Measurements from ENCODE around the gene SPAM1. TPM values are rescaled to one million over a fixed set of nuclear protein-coding genes. Genes with fewer than 3 reads are reported as not detected.

The SPAM1 gene
- not detected for total RNA-seq

- no peaks in the 10 kb centered on the region for H3K27me3 ChIP-seq
- no peak within 1 kb of the TSS for H3K27ac ChIP-seq
- H3K9me3 ChIP-seq = no peaks in the 10 kb centered on the region
- intact Hi-C loops (cut with DNase I; ENCODE audit: low total_unique reads) (no loop called here), in situ Hi-C loops (cut with MboI; ENCODE audit: low pct_ligation_motif_present in 1 of 4, low pct_unique_long_range_greater_than_20kb in 1 of 4, low sequenced_read_pairs in 3 of 4) (no loop called here)
- no peak within 1 kb of the TSS for H3K4me3 ChIP-seq
- no peaks in the 10 kb centered on the region for H3K36me3 ChIP-seq
- TF ChIP-seq, protein P1, sequence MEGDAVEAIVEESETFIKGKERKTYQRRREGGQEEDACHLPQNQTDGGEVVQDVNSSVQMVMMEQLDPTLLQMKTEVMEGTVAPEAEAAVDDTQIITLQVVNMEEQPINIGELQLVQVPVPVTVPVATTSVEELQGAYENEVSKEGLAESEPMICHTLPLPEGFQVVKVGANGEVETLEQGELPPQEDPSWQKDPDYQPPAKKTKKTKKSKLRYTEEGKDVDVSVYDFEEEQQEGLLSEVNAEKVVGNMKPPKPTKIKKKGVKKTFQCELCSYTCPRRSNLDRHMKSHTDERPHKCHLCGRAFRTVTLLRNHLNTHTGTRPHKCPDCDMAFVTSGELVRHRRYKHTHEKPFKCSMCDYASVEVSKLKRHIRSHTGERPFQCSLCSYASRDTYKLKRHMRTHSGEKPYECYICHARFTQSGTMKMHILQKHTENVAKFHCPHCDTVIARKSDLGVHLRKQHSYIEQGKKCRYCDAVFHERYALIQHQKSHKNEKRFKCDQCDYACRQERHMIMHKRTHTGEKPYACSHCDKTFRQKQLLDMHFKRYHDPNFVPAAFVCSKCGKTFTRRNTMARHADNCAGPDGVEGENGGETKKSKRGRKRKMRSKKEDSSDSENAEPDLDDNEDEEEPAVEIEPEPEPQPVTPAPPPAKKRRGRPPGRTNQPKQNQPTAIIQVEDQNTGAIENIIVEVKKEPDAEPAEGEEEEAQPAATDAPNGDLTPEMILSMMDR (IDR thresholded peaks at IDR 0.05) = no peak
- TF ChIP-seq POLR2AphosphoS5 (IDR thresholded peaks at IDR 0.05) = no peak
- TF ChIP-seq POLR2A (IDR thresholded peaks at IDR 0.05) = no peak
- peaks cover 0 to 9% (median 0%) of the 10 kb centered on the region in 4 donors for H3K4me1 ChIP-seq
- DNase-seq = no peak
Measured at GRCh38 chr7:123924941-123925340, at the start of gene SPAM1. TSS of gene SPAM1 (plus strand) at chr7:123925241. CDS start at chr7:123953571, 28,330 bp downstream.

- no peaks in the 10 kb centered on the region for H3K4me1 ChIP-seq
- no peak overlapping the region for H3K27ac ChIP-seq
- H3K27me3 ChIP-seq = no peaks in the 10 kb centered on the region
- H3K9me3 ChIP-seq = no peaks in the 10 kb centered on the region
- in situ Hi-C loops (cut with MboI; ENCODE audit: low pct_ligation_motif_present in 1 of 4, low pct_unique_long_range_greater_than_20kb in 1 of 4, low sequenced_read_pairs in 3 of 4) (no loop called here), intact Hi-C loops (cut with DNase I; ENCODE audit: low total_unique reads) (no loop called here)
- DNase-seq = no peak
- H3K4me3 ChIP-seq = no peak overlapping the region
- H3K36me3 ChIP-seq = no peaks in the 10 kb centered on the region
- 83 to 84% methylated on average over 5 to 7 of the region's 7 CpGs for WGBS, 2 donors (ENCODE audit: low coverage in 1 of 2)
- TF ChIP-seq POLR2A (IDR thresholded peaks at IDR 0.05) (no peak), EP300 (IDR thresholded peaks at IDR 0.05; ENCODE audit: low read depth) (no peak), POLR2AphosphoS5 (IDR thresholded peaks at IDR 0.05) (no peak)
- TF ChIP-seq, protein P1 (IDR thresholded peaks at IDR 0.05) = no peak
Measured at GRCh38 chr7:123876557-123877256, 48.3 kb upstream of the SPAM1 start.

DNA sequence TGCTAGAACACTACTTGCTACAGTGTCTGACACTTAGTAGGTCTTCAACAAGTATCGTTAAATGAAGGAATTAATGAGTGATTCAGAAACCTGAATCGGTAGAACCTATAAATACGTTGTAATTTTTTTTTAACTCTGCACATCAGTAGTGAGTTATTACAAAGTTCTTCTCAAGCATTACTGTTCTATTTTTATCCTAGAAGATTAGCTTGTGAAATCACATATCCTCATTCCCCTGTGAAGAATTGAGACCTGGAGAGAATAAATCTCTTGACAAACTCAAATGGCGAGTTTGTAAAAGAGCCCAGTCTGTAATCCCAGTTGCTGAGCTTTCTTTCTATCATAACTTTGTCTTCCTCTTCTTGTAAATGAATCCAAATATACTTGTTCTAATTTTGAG is 45.4 kb upstream of the SPAM1 start:
- in situ Hi-C loops (cut with MboI; ENCODE audit: low pct_ligation_motif_present in 1 of 4, low pct_unique_long_range_greater_than_20kb in 1 of 4, low sequenced_read_pairs in 3 of 4) = no loop called here
- no peak overlapping the region for H3K4me3 ChIP-seq
- no peaks in the 10 kb centered on the region for H3K9me3 ChIP-seq
- DNase-seq = no peak
- H3K4me1 ChIP-seq = no peaks in the 10 kb centered on the region
- 74 to 76% methylated on average over 4 of the region's 4 CpGs for WGBS, 2 donors (ENCODE audit: low coverage in 1 of 2)
- no peaks in the 10 kb centered on the region for H3K36me3 ChIP-seq
- TF ChIP-seq POLR2A (IDR thresholded peaks at IDR 0.05) (no peak), EP300 (IDR thresholded peaks at IDR 0.05; ENCODE audit: low read depth) (no peak)
- TF ChIP-seq, protein P1 (IDR thresholded peaks at IDR 0.05) = no peak
- intact Hi-C loops (cut with DNase I; ENCODE audit: low total_unique reads) = no loop called here
- H3K27ac ChIP-seq = no peak overlapping the region
- H3K27me3 ChIP-seq = no peaks in the 10 kb centered on the region

DNA sequence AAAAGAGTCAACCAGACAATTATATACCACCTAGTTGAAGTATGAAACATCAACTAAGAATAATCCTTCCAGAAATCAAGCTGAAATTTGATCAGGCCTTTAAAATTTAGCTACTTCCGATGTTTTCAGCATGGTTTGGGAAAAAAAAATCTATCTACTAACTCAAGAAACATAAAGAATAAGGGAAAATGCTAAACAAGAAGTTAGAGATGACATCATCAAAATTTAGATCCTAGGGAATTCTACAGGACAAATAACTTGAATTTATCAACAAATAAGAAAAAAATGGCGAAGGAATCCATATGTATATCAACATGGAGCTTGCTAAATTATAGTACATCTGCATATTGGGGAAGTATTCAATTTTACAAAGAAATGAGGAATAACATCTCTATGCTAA is 43.7 kb upstream of the SPAM1 start:
- WGBS, 2 donors (ENCODE audit: low coverage in 1 of 2) = 64 to 87% methylated on average over 2 of the region's 2 CpGs
- Histone ChIP-seq H3K9me3 (no peaks in the 10 kb centered on the region), H3K36me3 (no peaks in the 10 kb centered on the region), H3K4me1 (no peaks in the 10 kb centered on the region), H3K27me3 (no peaks in the 10 kb centered on the region), H3K27ac (no peak overlapping the region), H3K4me3 (no peak overlapping the region)
- in situ Hi-C loops (cut with MboI; ENCODE audit: low pct_ligation_motif_present in 1 of 4, low pct_unique_long_range_greater_than_20kb in 1 of 4, low sequenced_read_pairs in 3 of 4) (no loop called here), intact Hi-C loops (cut with DNase I; ENCODE audit: low total_unique reads) (no loop called here)
- no peak for DNase-seq
- TF ChIP-seq, protein P1 (IDR thresholded peaks at IDR 0.05) = no peak
- TF ChIP-seq POLR2A (IDR thresholded peaks at IDR 0.05) (no peak), EP300 (IDR thresholded peaks at IDR 0.05; ENCODE audit: low read depth) (no peak), POLR2AphosphoS5 (IDR thresholded peaks at IDR 0.05) (no peak)

Measured in transverse colon (tissue), 4 donors.